HG02885 (cell line): Measurements from ENCODE around the gene C11orf21.

Source experiments
- ATAC-seq: cut with Tn5 transposase; IDR thresholded peaks from one replicate; pipeline ENCODE4 v1.9.1; 2021; ENCODE audit warnings: mild to moderate bottlenecking; ENCODE audit not compliant: unreplicated experiment, poor library complexity

The C11orf21 gene

GRCh38 chr11:2275334-2276279, 26.1 kb downstream of the C11orf21 start:
- no peak for ATAC-seq

- ATAC-seq = no peak
Observed at GRCh38 chr11:2273771-2274170, 27.9 kb downstream of the C11orf21 start.

- ATAC-seq = no peak
Observed at GRCh38 chr11:2273311-2273710, 28.4 kb downstream of the C11orf21 start.

GRCh38 chr11:2272946-2273280, 28.8 kb downstream of the C11orf21 start:
- ATAC-seq = no peak

GRCh38 chr11:2272228-2272945, 29.3 kb downstream of the C11orf21 start:
- ATAC-seq = no peak

- ATAC-seq = no peak
Observed at GRCh38 chr11:2271327-2272227, 30.1 kb downstream of the C11orf21 start.

- no peak for ATAC-seq
Observed at GRCh38 chr11:2271077-2271326, 30.7 kb downstream of the C11orf21 start.

GRCh38 chr11:2270322-2271076, 31.2 kb downstream of the C11orf21 start, which contains the start of gene ASCL2:
ASCL2 (minus strand) TSS chr11:2270588; CDS start chr11:2270332, 256 bp downstream.
- no peak for ATAC-seq

- no peak for ATAC-seq
Observed at GRCh38 chr11:2269601-2270321, 32.0 kb downstream of the C11orf21 start.

GRCh38 chr11:2268729-2269600, 32.8 kb downstream of the C11orf21 start:
- no peak for ATAC-seq

- ATAC-seq = no peak
Observed at GRCh38 chr11:2267851-2268728, 33.6 kb downstream of the C11orf21 start.

- no peak for ATAC-seq
Observed at GRCh38 chr11:2267306-2267850, 34.3 kb downstream of the C11orf21 start.

GRCh38 chr11:2266586-2267305, 35.0 kb downstream of the C11orf21 start:
- ATAC-seq = no peak

GRCh38 chr11:2265854-2266585, 35.7 kb downstream of the C11orf21 start:
- no peak for ATAC-seq

- ATAC-seq = no peak
Observed at GRCh38 chr11:2265396-2265795, 36.3 kb downstream of the C11orf21 start.
